Measurements from ENCODE around the gene HFE.
A peak's percentile ranks its signal among the peaks of the same experiment; 100 is the strongest.

DNA sequence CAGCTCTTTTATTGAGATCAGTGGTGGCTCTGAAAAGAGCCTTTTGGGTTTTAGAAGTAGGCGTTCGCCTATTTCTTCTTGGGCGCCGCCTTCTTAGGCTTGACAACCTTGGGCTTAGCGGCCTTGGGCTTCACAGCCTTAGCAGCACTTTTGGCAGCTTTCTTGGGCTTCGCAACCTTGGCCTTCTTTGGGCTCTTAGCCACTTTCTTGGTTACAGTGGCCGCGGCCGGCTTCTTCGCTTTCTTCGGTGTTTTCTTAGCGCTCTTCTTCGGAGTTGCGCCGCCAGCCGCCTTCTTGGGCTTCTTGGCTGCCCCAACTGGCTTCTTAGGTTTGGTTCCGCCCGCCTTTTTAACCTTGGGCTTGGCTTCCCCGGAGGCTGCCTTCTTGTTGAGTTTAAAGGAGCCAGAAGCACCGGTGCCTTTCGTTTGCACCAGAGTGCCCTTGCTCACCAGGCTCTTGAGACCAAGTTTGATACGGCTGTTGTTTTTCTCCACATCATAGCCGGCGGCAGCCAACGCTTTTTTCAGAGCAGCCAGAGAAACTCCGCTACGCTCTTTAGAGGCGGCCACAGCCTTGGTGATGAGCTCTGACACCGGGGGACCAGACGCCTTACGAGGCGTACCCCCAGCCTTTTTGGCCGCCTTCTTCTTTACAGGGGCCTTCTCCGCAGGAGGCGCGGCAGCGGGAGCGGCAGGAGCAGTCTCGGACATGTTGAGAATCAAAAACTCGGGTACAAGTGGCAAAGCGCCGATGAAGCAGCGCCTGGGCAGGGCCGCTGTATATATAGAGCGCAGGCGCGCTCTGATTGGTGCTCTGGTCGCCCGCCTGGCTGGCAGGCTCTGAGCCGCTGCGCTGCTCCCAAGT lies 31.3 kb upstream of the HFE start:
- no peak for TF ChIP-seq SUZ12 (IDR thresholded peaks at IDR 0.05)
- peak; percentile 87 for TF ChIP-seq ELF4 (IDR thresholded peaks at IDR 0.05)
- TF ChIP-seq TARDBP (IDR thresholded peaks at IDR 0.05) = no peak
- TF ChIP-seq ZNF384 (IDR thresholded peaks at IDR 0.05) = no peak
- TF ChIP-seq SP1 (IDR thresholded peaks at IDR 0.05) = no peak
- TF ChIP-seq BHLHE40 (IDR thresholded peaks at IDR 0.05; ENCODE audit: borderline replicate concordance) = no peak
- TF ChIP-seq CTBP1 (IDR thresholded peaks at IDR 0.05; ENCODE audit: borderline replicate concordance) = no peak
- no peak for TF ChIP-seq FOXM1 (IDR thresholded peaks at IDR 0.05; ENCODE audit: borderline replicate concordance)
- TF ChIP-seq L3MBTL2 (conservative IDR thresholded peaks at IDR 0.05) = 0 out of 2 replicates have a peak, but pooled peaks have one; percentile 7
- no peak for TF ChIP-seq FOXK2 (IDR thresholded peaks at IDR 0.05)
